OCI-LY7 (cell line): ENCODE measurements around the gene OXCT1.

Source experiments
- EZH2phosphoT487 ChIP-seq: fragments of 200-600 bp; sonication (generic); IDR thresholded peaks from 2 replicates; pipeline ENCODE4 v1.6.1; 2018; ENCODE audit warnings: low read depth, borderline replicate concordance, mild to moderate bottlenecking, mixed run types, antibody characterized with exemption, low read length, moderate library complexity, mixed read lengths
- TF ChIP-seq, protein P1 (sequence below): fragments of 200-600 bp; sonication (generic); conservative IDR thresholded peaks from 2 replicates; pipeline ENCODE4 v1.5.1; 2014; ENCODE audit warnings: mild to moderate bottlenecking, antibody characterized with exemption, low read length, moderate library complexity, mixed read lengths

DNA sequence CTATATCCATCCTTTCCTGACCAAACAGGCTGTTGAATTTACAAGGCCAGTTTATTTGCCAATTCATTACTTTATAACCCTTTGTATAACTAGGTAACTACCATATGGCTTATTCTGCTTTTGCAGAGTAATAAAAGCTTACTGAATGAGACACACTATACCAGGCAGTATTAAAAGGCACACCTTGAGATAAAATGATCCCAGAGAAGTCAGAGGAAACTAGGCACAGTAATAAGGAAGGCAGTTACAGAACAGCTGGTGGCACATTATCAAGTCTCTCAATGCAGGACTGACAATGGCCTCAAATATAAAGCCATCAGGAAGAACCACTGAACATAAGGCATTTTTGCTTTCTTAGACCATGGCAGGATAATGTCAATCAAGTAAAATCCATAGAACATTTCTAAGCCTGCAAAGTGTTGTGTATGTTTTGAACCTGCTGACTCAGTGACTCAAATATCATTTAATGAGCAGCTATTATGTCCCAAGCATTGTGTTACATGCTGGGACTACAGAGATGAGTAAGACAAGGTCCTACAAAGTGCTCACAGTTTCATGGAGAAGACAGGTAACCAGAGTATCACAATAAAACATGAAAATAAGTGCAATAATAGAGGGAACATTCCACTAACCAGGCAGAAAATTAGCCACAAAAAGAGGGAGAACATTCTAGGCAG is 52.5 kb downstream of the OXCT1 start:
- TF ChIP-seq EZH2phosphoT487 = no peak
- TF ChIP-seq, protein P1, sequence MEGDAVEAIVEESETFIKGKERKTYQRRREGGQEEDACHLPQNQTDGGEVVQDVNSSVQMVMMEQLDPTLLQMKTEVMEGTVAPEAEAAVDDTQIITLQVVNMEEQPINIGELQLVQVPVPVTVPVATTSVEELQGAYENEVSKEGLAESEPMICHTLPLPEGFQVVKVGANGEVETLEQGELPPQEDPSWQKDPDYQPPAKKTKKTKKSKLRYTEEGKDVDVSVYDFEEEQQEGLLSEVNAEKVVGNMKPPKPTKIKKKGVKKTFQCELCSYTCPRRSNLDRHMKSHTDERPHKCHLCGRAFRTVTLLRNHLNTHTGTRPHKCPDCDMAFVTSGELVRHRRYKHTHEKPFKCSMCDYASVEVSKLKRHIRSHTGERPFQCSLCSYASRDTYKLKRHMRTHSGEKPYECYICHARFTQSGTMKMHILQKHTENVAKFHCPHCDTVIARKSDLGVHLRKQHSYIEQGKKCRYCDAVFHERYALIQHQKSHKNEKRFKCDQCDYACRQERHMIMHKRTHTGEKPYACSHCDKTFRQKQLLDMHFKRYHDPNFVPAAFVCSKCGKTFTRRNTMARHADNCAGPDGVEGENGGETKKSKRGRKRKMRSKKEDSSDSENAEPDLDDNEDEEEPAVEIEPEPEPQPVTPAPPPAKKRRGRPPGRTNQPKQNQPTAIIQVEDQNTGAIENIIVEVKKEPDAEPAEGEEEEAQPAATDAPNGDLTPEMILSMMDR = no peak
